Stimulated activated CD4-positive, alpha-beta T cell treated with anti-CD3 and anti-CD28 coated beads, TNF-alpha, amount 100 ng/mL, for 1 hour (primary cell): ENCODE data around the gene TPH1.
A peak's percentile ranks its signal among the peaks of the same experiment; 100 is the strongest.
"Not testable (repeated sequence)": the region's sequence is repeated elsewhere in the genome, so short reads cannot be mapped to it uniquely, and the experiment has no call there.

Source experiments
- DNase-seq, 3 donors: peaks; one replicate each; pipeline ENCODE4 v3.0.0-alpha.2; 2020; ENCODE audit warnings: low read depth in 3 of 3, low spot score in 1 of 3

TPH1 gene

GRCh38 chr11:18022419-18022818 lies 23.6 kb downstream of the TPH1 start:
- no peak for DNase-seq

GRCh38 chr11:18019650-18020049 lies 26.4 kb downstream of the TPH1 start:
- no peak for DNase-seq

GRCh38 chr11:18016789-18017188 lies 29.3 kb downstream of the TPH1 start:
- no peak for DNase-seq

GRCh38 chr11:18014876-18015275 lies 31.2 kb downstream of the TPH1 start:
- DNase-seq = no peak

- DNase-seq = no peak
These were observed 32.1 kb downstream of the TPH1 start for GRCh38 chr11:18013790-18014507.

GRCh38 chr11:18012906-18013781 lies 32.9 kb downstream of the TPH1 start, which contains the start of gene SERGEF:
Gene SERGEF, minus strand, starts transcription at chr11:18013047. Its CDS starts 37 bp downstream, at chr11:18013010.
- DNase-seq = peak; percentile 79 to 86 (median 84)

- peak in 1 of 3 donors; percentile 5 for DNase-seq
These were observed 33.8 kb downstream of the TPH1 start for GRCh38 chr11:18012122-18012905.

- no peak for DNase-seq
These were observed 34.4 kb downstream of the TPH1 start for GRCh38 chr11:18011633-18012032.

- no peak for DNase-seq
These were observed 35.0 kb downstream of the TPH1 start for GRCh38 chr11:18010977-18011586.

- DNase-seq = no peak
These were observed 35.9 kb downstream of the TPH1 start for GRCh38 chr11:18010121-18010670.

GRCh38 chr11:18005376-18006129 lies 40.5 kb downstream of the TPH1 start:
- DNase-seq = no peak

GRCh38 chr11:18001191-18001590 lies 44.9 kb downstream of the TPH1 start:
- no peak for DNase-seq

GRCh38 chr11:18000760-18001159 lies 45.3 kb downstream of the TPH1 start:
- no peak for DNase-seq

GRCh38 chr11:18000128-18000527 lies 45.9 kb downstream of the TPH1 start:
- DNase-seq = not testable (repeated sequence)
